Fibroblast of lung (primary cell): ENCODE results near the gene S100B. TPM values are rescaled to one million over a fixed set of nuclear protein-coding genes. Genes with fewer than 3 reads are reported as not detected.

ENCODE experiments used
- DNase-seq, 2 donors: peaks; one replicate each; pipeline versions ENCODE4 v3.0.0 to v3.0.0-alpha.2; 2010; ENCODE audit warnings: low read depth in 2 of 2
- H2AFZ ChIP-seq: 2 replicates; pipeline ENCODE4 v1.5.1; 2012; ENCODE audit warnings: low read length, control low read depth, inconsistent platforms
- H3K27ac ChIP-seq: 2 replicates; pipeline ENCODE4 v1.5.1; 2011; ENCODE audit warnings: low read length, control low read depth; ENCODE audit not compliant: insufficient read depth
- H3K27me3 ChIP-seq: 2 replicates; pipeline ENCODE4 v1.5.1; 2011; ENCODE audit warnings: mild to moderate bottlenecking, low read length; ENCODE audit not compliant: control insufficient read depth, insufficient read depth
- H3K36me3 ChIP-seq: 2 replicates; pipeline ENCODE4 v1.5.1; 2011; ENCODE audit warnings: low read length; ENCODE audit not compliant: control insufficient read depth, insufficient read depth
- H3K4me1 ChIP-seq: 2 replicates; pipeline ENCODE4 v1.5.1; 2011; ENCODE audit warnings: low read length; ENCODE audit not compliant: control insufficient read depth, insufficient read depth; ENCODE audit errors: extremely low read depth
- H3K4me2 ChIP-seq: 2 replicates; pipeline ENCODE4 v1.5.1; 2011; ENCODE audit warnings: low read length, control low read depth; ENCODE audit not compliant: insufficient read depth; ENCODE audit errors: extremely low read depth
- H3K4me3 ChIP-seq, 4 experiments: fragments of 200-600 bp in 1 of 4; sonication (generic) in 1 of 4; replicated peaks in 1 of 4; 2 replicates each; pipeline ENCODE4 v1.5.1; 2011 to 2016; ENCODE audit warnings: low read length in 4 of 4, low read depth in 3 of 4, mild to moderate bottlenecking in 3 of 4, control low read depth in 2 of 4, inconsistent platforms in 1 of 4, mixed read lengths in 1 of 4; ENCODE audit not compliant: insufficient read depth in 1 of 4; ENCODE audit errors: control extremely low read depth in 1 of 4
- H3K79me2 ChIP-seq: 2 replicates; pipeline ENCODE4 v1.5.1; 2012; ENCODE audit warnings: mild to moderate bottlenecking, low read length, inconsistent platforms; ENCODE audit not compliant: control insufficient read depth, insufficient read depth
- H3K9ac ChIP-seq: 2 replicates; pipeline ENCODE4 v1.5.1; 2011; ENCODE audit warnings: mild to moderate bottlenecking, low read length, control low read depth; ENCODE audit not compliant: insufficient read depth
- H3K9me3 ChIP-seq: 2 replicates; pipeline ENCODE4 v1.5.1; 2012; ENCODE audit warnings: low read depth, low read length; ENCODE audit not compliant: control insufficient read depth, insufficient read depth
- H4K20me1 ChIP-seq: 2 replicates; pipeline ENCODE4 v1.5.1; 2011; ENCODE audit warnings: low read length; ENCODE audit not compliant: control insufficient read depth, insufficient read depth; ENCODE audit errors: extremely low read depth
- CTCF ChIP-seq, 2 donors: IDR thresholded peaks in 1 of 2; conservative IDR thresholded peaks in 1 of 2; 1 replicate in 1 of 2; 2 replicates in 1 of 2; pipeline ENCODE4 v1.5.1; 2011 to 2012; ENCODE audit warnings: low read length in 2 of 2, control low read depth in 1 of 2, inconsistent platforms in 1 of 2, low read depth in 1 of 2, mild to moderate bottlenecking in 1 of 2
- EZH2 ChIP-seq: IDR thresholded peaks from 2 replicates; pipeline ENCODE4 v1.5.1; 2012; ENCODE audit warnings: low read length, control low read depth, mild to moderate bottlenecking; ENCODE audit errors: missing control alignments
- polyA plus RNA-seq, 2 donors: library from polyadenylated mRNA; depleted of rRNA in 1 of 2; stranded (reverse) in 1 of 2; unstranded in 1 of 2; fragments of >200 nt; gene quantifications; 2 replicates each; pipeline ENCODE4 v1.2.1, GENCODE V29; 2011 to 2012; ENCODE audit warnings: missing spikeins in 1 of 2
- total RNA-seq: library from RNA; depleted of rRNA; stranded (reverse); fragments of >200 nt; gene quantifications from 2 replicates; pipeline ENCODE4 v1.2.1, GENCODE V29; 2014

The S100B gene
- total and polyA plus RNA-seq, 2 donors (not counting 1 experiment from before 2014, with no cell fraction given): 2.7 TPM; not detected in 1

DNA sequence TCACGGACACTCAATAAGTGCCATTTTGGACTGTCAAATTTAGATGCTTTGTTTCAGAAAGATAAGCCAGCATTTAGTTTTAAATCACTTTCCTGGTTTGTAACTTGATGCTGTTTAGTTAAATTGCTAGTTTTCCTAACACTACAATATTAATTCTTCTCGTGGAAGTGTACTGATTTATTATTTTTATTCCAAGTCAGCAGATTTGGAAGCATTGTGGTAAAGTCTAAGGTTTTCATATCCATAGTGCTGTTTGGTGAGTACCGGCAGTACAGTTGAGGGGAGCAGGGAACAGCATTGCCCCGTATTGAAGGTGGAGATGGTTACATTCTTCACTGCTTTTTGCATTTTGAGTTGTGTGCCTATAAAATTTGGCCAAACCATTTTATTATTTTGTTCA, 36.3 kb downstream of the S100B start:
- TF ChIP-seq EZH2: no peak
- TF ChIP-seq CTCF (conservative IDR thresholded peaks at IDR 0.05 in 1 of 2, IDR thresholded peaks at IDR 0.05 in 1 of 2; ENCODE audit: low read depth in 1 of 2, low read length in 2 of 2): no peak
- Histone ChIP-seq H3K4me2 (no peak overlapping the region), H2AFZ (no peak overlapping the region), H3K36me3 (peaks cover 19% of the 10 kb centered on the region), H3K79me2 (no peaks in the 10 kb centered on the region), H3K4me3 (no peak overlapping the region), H3K27ac (no peak overlapping the region), H3K9ac (no peak overlapping the region), H3K27me3 (no peaks in the 10 kb centered on the region), H3K4me1 (no peaks in the 10 kb centered on the region), H3K9me3 (no peaks in the 10 kb centered on the region), H4K20me1 (no peaks in the 10 kb centered on the region)
- DNase-seq: no peak

GRCh38 chr21:46567348-46567747, 37.5 kb downstream of the S100B start:
- Histone ChIP-seq H3K4me2 (no peak overlapping the region), H3K27ac (no peak overlapping the region), H3K9ac (no peak overlapping the region), H2AFZ (no peak overlapping the region), H3K9me3 (no peaks in the 10 kb centered on the region), H3K4me3 (no peak overlapping the region), H3K27me3 (no peaks in the 10 kb centered on the region), H3K79me2 (no peaks in the 10 kb centered on the region), H4K20me1 (no peaks in the 10 kb centered on the region), H3K36me3 (peaks cover 23% of the 10 kb centered on the region), H3K4me1 (no peaks in the 10 kb centered on the region)
- TF ChIP-seq CTCF (conservative IDR thresholded peaks at IDR 0.05 in 1 of 2, IDR thresholded peaks at IDR 0.05 in 1 of 2; ENCODE audit: low read depth in 1 of 2, low read length in 2 of 2) (no peak), EZH2 (no peak)
- no peak for DNase-seq

DNA sequence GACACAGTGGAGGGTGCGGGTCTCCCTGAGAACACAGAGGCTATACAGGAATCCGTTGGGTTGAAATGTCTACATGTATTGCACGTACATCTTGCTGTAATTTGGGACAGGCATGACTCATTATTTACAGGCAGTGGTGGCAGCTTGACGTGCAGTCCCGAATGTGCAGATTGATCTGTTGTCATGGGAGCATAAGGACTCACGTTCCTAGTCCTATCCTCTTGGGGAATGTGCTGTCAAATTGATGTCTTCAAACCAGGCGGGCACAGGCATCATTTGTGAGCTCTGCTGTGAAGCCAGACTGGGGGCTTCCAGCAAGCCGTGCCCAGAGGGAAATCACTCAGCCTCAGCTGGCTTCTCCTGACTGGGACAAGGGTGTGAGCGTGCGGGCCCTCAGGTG, 40.5 kb downstream of the S100B start:
- no peak for DNase-seq
- Histone ChIP-seq H3K36me3 (peaks cover 23% of the 10 kb centered on the region), H3K4me3 (no peak overlapping the region), H3K9ac (no peak overlapping the region), H3K4me2 (no peak overlapping the region), H3K79me2 (no peaks in the 10 kb centered on the region), H3K27ac (no peak overlapping the region), H3K9me3 (no peaks in the 10 kb centered on the region), H3K4me1 (no peaks in the 10 kb centered on the region), H4K20me1 (no peaks in the 10 kb centered on the region), H3K27me3 (no peaks in the 10 kb centered on the region), H2AFZ (no peak overlapping the region)
- TF ChIP-seq CTCF (conservative IDR thresholded peaks at IDR 0.05 in 1 of 2, IDR thresholded peaks at IDR 0.05 in 1 of 2; ENCODE audit: low read depth in 1 of 2, low read length in 2 of 2): no peak
- TF ChIP-seq EZH2: no peak
